NCI-H526 (cell line): Measurements from ENCODE around the gene RFPL4AL1.
A peak's percentile ranks its signal among the peaks of the same experiment; 100 is the strongest.
"Not testable (repeated sequence)": the region's sequence is repeated elsewhere in the genome, so short reads cannot be mapped to it uniquely, and the experiment has no call there.

ENCODE experiments used
- DNase-seq, 2 experiments: peaks; one replicate each; lab custom pipeline; 2025; lab: John Stamatoyannopoulos, UW

Gene RFPL4AL1

DNA sequence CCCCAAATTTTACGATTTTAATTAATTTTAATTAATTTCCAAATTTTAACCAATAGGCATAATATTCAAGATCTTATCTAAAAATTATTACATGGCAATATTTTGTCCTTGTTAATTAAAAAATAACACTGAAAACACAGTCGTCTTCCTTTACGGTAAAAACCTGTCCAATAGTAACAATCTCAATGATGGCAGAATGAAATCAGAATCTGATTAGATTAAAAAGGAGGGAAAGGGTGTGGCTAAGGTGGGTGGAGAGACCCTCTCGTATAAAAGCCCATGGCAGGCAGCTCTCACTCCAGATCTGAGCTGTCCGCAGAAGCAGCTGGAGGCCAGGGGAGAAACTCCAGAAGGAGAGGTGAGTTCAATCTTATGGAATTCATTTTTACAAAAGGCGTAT, at the start of gene RFPL4AL1:
Gene RFPL4AL1 (plus strand): TSS at position 301 of the 400 bp plus-strand sequence. CDS start 2,687 bp downstream, outside the sequence.
- not testable (repeated sequence) for DNase-seq

DNA sequence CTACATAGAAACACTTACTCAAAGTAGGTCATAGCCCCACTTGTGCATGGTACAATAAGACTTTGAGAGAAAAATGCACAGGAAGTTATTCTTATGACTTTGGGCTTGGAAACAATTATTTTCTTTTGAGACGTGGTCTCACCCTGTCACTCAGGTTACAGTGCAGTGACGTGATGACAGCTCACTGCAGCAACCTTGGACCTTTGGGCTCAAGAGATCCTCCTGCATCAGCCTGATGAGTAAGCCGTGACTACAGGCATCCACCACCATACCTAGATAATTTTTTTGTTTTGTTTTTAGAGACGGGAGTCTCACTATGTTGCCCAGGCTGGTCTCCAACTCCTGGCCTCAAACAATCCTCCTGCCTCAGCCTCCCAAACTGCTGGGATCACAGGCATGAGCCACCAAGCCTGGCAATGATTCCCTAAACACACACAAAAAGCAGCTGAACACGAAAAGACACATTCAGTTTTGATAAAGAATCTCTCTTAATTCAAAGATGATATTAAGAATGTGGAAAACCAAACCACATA, 48.6 kb upstream of the RFPL4AL1 start:
- no peak for DNase-seq

GRCh38 chr19:55720801-55721200, 48.1 kb upstream of the RFPL4AL1 start:
- DNase-seq, result no peak

- DNase-seq, result no peak
Observed at GRCh38 chr19:55723491-55723890, 45.4 kb upstream of the RFPL4AL1 start.

DNA sequence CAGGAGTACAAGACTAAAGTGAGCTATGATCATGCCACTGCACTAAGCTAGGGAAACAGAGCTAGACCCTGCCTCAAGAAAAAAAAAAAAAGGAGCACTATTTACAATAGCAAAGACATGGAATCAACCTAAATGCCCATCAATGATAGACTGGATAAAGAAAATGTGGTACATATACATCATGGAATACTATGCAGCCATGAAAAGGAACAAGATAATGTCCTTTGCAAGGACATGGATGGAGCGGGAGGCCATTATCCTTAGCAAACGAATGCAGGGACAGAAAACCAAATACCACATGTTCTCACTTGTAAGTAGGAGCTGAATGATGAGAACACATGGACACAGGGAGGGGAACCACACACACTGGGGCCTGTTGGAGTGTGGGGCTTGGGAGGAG, 38.5 kb upstream of the RFPL4AL1 start:
- not testable (repeated sequence) for DNase-seq

- no peak for DNase-seq
Observed at GRCh38 chr19:55738302-55738701, 30.6 kb upstream of the RFPL4AL1 start, which contains the start of gene NLRP9. TSS of gene NLRP9 (minus strand) at chr19:55738402. CDS start at chr19:55738374, 28 bp downstream.

DNA sequence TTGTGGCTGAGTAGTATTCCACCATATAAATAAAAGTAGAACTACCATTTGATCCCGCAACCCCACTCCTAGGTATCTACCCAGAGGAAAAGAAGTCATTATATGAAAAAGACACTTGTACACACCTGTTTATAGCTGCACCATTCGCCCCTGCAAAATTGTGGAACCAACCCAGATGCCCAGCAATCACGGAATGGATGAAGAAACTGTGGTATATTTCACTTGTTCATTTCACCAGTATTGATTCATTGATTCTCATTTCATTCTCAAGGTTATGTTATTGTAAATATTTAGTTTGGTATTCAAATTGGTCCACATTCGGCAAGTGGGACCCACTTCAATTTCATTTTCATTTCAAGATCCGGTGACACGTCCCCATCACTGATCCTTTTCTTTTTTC, 18.2 kb upstream of the RFPL4AL1 start:
- DNase-seq, result no peak

GRCh38 chr19:55753401-55753800, 15.5 kb upstream of the RFPL4AL1 start:
- DNase-seq, result no peak

GRCh38 chr19:55756808-55757207, 12.1 kb upstream of the RFPL4AL1 start:
- not testable (repeated sequence) for DNase-seq

GRCh38 chr19:55758797-55759196, 10.1 kb upstream of the RFPL4AL1 start, which contains the start of gene RFPL4A:
TSS of gene RFPL4A (plus strand) at chr19:55759097. CDS start at chr19:55761801, 2,704 bp downstream.
- DNase-seq, result not testable (repeated sequence)

DNA sequence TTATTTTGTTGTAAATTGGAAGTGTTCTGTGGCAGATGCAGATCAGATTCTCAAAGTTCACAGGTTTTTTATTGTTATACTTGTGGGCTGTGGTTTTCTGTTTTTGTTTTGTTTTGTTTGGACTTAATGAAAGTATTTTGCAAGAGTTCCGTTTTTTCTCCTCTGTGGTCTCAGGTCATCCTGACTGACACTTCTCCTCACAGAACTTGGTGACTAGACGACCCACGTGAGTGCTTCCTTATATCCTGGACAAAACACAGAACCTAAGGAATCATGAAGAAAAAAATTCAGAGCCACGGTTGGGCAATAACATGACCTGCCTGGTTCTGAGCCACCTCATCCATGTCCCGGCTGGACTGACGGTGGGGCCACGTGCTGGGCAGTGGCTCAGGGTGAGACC, 2.5 kb upstream of the RFPL4AL1 start:
- no peak for DNase-seq

GRCh38 chr19:55769632-55770031, 714 bp downstream of the RFPL4AL1 start:
- not testable (repeated sequence) for DNase-seq

DNA sequence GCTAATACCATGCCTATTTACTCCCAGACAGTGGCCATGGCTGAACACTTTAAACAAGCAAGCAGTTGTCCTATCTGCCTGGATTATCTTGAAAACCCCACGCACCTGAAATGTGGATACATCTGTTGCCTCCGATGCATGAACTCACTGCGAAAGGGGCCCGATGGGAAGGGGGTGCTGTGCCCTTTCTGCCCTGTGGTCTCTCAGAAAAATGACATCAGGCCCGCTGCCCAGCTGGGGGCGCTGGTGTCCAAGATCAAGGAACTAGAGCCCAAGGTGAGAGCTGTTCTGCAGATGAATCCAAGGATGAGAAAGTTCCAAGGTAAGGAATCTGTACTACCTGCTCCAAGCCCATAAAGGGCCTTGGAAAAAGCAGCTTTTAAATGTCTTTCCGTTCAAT, 8.6 kb downstream of the RFPL4AL1 start:
- peak; percentile 21 to 78 for DNase-seq

GRCh38 chr19:55778331-55778730, 9.4 kb downstream of the RFPL4AL1 start:
- DNase-seq, result peak in 1 of 2 experiments; percentile 36

DNA sequence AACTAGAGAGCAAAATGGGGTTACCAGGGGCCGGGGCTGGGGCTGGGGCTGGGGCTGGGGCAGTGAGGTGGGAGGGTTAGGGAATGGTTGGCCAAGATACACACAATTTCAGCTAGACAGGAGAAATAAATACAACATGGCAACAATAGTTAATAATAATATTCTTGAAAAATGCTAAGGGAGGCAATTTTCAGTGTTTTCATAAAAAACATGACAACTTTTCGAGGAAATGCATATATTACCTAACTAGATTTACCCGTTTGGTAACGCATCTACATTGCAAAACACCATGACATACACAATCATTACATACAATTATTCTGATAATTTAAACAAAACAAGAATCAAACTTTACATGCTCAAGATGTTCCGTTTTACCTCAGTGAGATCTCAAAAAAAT, 12.2 kb downstream of the RFPL4AL1 start:
- no peak for DNase-seq

DNA sequence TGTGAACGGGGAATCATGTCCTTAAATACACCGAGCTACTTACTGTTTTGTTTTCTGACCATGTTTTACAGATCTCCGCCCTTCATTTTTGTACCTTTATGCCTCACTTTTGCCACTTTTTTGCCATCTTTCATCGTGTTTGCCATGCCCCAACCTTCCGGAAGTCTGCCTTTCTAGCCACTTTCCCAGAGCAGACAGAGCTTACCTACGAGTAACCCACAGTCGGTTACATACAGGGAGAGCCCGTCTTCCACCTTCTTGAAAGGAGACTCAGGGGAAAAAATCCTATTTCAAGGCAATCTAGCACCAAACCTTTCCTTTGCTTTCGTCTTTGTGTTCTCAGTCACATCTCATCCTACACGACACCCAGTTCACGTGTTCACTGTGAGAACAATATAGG, 26.1 kb downstream of the RFPL4AL1 start:
- DNase-seq, result no peak

GRCh38 chr19:55801416-55801815, 32.5 kb downstream of the RFPL4AL1 start:
- DNase-seq, result no peak

- DNase-seq, result no peak
Observed at GRCh38 chr19:55802281-55802680, 33.4 kb downstream of the RFPL4AL1 start.

DNA sequence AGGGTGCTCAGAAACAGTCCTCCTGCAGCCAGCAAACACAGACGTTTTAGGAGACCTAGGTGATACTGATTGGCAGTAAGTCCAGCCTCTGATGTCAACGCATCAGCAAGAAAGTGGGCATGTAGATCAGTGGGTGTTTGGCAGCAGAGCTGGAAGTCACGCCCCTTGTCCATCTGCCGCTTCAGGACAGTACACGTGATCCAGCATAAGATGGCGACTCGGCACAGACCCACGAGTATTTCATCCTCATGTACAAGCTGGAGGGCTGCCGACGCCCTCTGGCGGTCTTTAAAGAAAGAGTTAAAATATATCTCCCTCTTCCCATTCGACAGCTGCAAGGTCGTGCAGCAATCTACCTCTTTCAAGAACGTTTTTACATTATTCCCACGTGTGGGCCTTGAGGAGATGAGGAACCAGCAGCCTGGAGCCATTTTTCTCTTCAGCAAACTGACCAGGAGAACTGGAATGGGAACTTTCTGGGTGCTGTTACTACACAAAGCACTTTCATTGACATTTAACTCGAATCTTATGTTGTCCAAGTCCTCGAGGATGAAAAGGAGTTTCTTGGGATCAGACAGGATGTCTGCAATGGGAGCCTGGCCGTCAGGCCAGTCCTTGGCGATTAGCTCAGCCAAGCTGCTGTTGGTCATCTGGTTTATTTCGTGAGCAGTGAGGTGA, 40.6 kb downstream of the RFPL4AL1 start:
- DNase-seq, result peak; percentile 97 to 98

DNA sequence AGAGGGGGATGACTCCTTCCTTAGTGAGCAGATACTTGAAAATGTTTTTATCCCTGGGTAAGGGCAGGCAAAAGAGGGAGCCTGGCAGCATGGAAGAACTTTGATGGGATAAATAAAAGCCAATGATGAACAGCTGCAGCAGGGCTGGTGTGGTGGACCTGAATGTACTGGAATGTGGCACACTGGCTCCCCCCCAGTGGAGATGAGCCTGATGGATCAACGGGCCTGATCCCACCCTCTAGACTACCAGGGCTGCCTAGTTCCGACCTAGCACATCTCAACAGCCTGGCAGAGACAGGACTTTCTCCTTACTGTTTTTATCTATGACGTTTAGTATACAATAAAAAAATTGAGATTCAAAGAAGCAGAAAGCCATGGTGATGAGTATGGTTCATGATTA, 42.4 kb downstream of the RFPL4AL1 start:
- no peak for DNase-seq

- DNase-seq, result no peak
Observed at GRCh38 chr19:55812449-55812848, 43.5 kb downstream of the RFPL4AL1 start.

DNA sequence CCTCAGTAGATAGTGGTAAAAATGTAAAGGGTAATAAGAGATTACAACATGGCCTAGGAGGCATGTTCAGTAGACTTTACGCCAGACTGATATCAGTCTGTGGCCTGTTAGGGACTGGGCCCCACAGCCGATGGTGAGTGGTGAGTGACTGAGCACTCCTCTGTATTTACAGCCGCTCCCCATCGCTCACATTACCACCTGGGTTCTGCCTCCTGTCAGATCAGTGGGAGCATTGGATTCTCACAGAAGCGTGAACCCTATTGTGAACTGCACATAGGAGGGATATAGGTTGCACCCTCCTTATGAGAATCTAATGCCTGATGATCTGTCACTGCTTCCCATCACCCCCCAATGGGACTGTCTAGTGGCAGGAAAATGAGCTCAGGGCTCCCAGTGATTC, 45.0 kb downstream of the RFPL4AL1 start:
- no peak for DNase-seq

DNA sequence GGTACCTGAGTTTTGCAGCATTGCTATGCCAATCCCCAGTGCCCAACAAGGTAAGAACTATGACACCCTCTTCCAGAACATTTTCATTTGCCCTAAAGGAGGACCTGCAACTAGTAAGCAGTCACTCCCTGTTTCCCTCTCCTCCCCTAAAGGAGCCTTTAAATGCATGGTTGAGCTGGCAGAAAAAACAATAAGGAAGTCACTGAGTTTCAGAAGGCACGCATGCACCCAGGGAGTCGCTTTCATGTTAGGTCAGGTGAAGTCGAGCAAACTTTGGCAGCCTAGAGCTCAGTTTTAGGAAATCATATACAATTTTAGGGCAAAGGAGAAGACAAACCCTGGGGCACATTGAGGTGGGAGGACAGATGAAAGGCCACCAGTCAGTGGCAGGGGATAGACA, 51.1 kb downstream of the RFPL4AL1 start:
- DNase-seq, result no peak
